Hepatocyte (in vitro differentiated cells): ENCODE data around the gene KHK.

Source experiments
- CTCF ChIP-seq: fragments of 200-600 bp; sonication (generic); IDR thresholded peaks from 2 replicates; pipeline ENCODE4 v1.5.1; 2016; ENCODE audit warnings: antibody characterized with exemption, mild to moderate bottlenecking; ENCODE audit not compliant: poor library complexity
- EZH2phosphoT487 ChIP-seq: fragments of 200-600 bp; sonication (generic); IDR thresholded peaks from one replicate; pipeline ENCODE4 v1.6.1; 2018; ENCODE audit warnings: antibody characterized with exemption, mild to moderate bottlenecking, low read depth, moderate library complexity; ENCODE audit not compliant: unreplicated experiment, severe bottlenecking

- TF ChIP-seq CTCF (no peak), EZH2phosphoT487 (no peak)
Observed at GRCh38 chr2:27094353-27094984, 7.9 kb downstream of the KHK start.
